ENCODE data around the gene ZC2HC1B. TPM values are rescaled to one million over a fixed set of nuclear protein-coding genes. Genes with fewer than 3 reads are reported as not detected.

Gene ZC2HC1B
- total RNA-seq, 1 donor from 2014 or later = not detected

- H3K9me3 ChIP-seq (replicated peaks) = peaks cover 13% of the 10 kb centered on the region
- no peaks in the 10 kb centered on the region for H3K27me3 ChIP-seq (ENCODE audit: low read depth)
- no peak overlapping the region for H3K27ac ChIP-seq (replicated peaks)
- no peak for DNase-seq
- H3K4me1 ChIP-seq = no peaks in the 10 kb centered on the region
- TF ChIP-seq CTCF (IDR thresholded peaks at IDR 0.05; ENCODE audit: borderline replicate concordance) = no peak
- intact Hi-C loops (cut with micrococcal nuclease) = no loop called here
- H3K4me3 ChIP-seq = no peak overlapping the region
- H3K36me3 ChIP-seq = no peaks in the 10 kb centered on the region
Measured at GRCh38 chr6:143936778-143937667, 72.7 kb downstream of the ZC2HC1B start.

- Histone ChIP-seq H3K4me3 (no peak overlapping the region), H3K27ac (replicated peaks) (no peak overlapping the region), H3K4me1 (no peaks in the 10 kb centered on the region), H3K9me3 (replicated peaks) (peaks cover 7% of the 10 kb centered on the region), H3K36me3 (no peaks in the 10 kb centered on the region), H3K27me3 (ENCODE audit: low read depth) (no peaks in the 10 kb centered on the region)
- no peak for TF ChIP-seq CTCF (IDR thresholded peaks at IDR 0.05; ENCODE audit: borderline replicate concordance)
- intact Hi-C loops (cut with micrococcal nuclease) = no loop called here
- no peak for DNase-seq
Measured at GRCh38 chr6:143937668-143937970, 73.3 kb downstream of the ZC2HC1B start.

GRCh38 chr6:143939364-143939763, 75.1 kb downstream of the ZC2HC1B start:
- no peak for DNase-seq
- H3K27ac ChIP-seq (replicated peaks) = no peak overlapping the region
- H3K9me3 ChIP-seq (replicated peaks) = no peaks in the 10 kb centered on the region
- no peak for TF ChIP-seq CTCF (IDR thresholded peaks at IDR 0.05; ENCODE audit: borderline replicate concordance)
- H3K27me3 ChIP-seq (ENCODE audit: low read depth) = no peaks in the 10 kb centered on the region
- H3K36me3 ChIP-seq = no peaks in the 10 kb centered on the region
- H3K4me1 ChIP-seq = no peaks in the 10 kb centered on the region
- no peak overlapping the region for H3K4me3 ChIP-seq
- intact Hi-C loops (cut with micrococcal nuclease) = no loop called here

- no peak for DNase-seq
- H3K36me3 ChIP-seq = no peaks in the 10 kb centered on the region
- peak; percentile 69 for TF ChIP-seq CTCF (IDR thresholded peaks at IDR 0.05; ENCODE audit: borderline replicate concordance)
- H3K4me1 ChIP-seq = no peaks in the 10 kb centered on the region
- no peak overlapping the region for H3K4me3 ChIP-seq
- H3K27ac ChIP-seq (replicated peaks) = no peak overlapping the region
- no peaks in the 10 kb centered on the region for H3K27me3 ChIP-seq (ENCODE audit: low read depth)
- intact Hi-C loops (cut with micrococcal nuclease) = loop anchor here (10.0 kb wide), 1 partner anchor 75 kb away; no protein-coding TSS in a partner anchor
- no peaks in the 10 kb centered on the region for H3K9me3 ChIP-seq (replicated peaks)
Measured at GRCh38 chr6:143940011-143940597, 75.8 kb downstream of the ZC2HC1B start.

- no peak overlapping the region for H3K4me3 ChIP-seq
- H3K27ac ChIP-seq (replicated peaks) = no peak overlapping the region
- peaks cover 7% of the 10 kb centered on the region for H3K36me3 ChIP-seq
- peak; percentile 42 for DNase-seq
- no peaks in the 10 kb centered on the region for H3K4me1 ChIP-seq
- TF ChIP-seq CTCF (IDR thresholded peaks at IDR 0.05; ENCODE audit: borderline replicate concordance) = peak; percentile 61
- peaks cover 5% of the 10 kb centered on the region for H3K9me3 ChIP-seq (replicated peaks)
- no peaks in the 10 kb centered on the region for H3K27me3 ChIP-seq (ENCODE audit: low read depth)
- intact Hi-C loops (cut with micrococcal nuclease) = loop anchor here (10.0 kb wide), 1 partner anchor 73 kb away; no protein-coding TSS in a partner anchor
Measured at GRCh38 chr6:143941852-143942627, 77.8 kb downstream of the ZC2HC1B start.
